GM21529 (cell line): ENCODE data around the gene KRTAP4-4.
"Not testable (repeated sequence)": the region's sequence is repeated elsewhere in the genome, so short reads cannot be mapped to it uniquely, and the experiment has no call there.

Experiments used
- ATAC-seq: cut with Tn5 transposase; IDR thresholded peaks from one replicate; pipeline ENCODE4 v1.9.1; 2021; ENCODE audit not compliant: unreplicated experiment

The KRTAP4-4 gene

DNA sequence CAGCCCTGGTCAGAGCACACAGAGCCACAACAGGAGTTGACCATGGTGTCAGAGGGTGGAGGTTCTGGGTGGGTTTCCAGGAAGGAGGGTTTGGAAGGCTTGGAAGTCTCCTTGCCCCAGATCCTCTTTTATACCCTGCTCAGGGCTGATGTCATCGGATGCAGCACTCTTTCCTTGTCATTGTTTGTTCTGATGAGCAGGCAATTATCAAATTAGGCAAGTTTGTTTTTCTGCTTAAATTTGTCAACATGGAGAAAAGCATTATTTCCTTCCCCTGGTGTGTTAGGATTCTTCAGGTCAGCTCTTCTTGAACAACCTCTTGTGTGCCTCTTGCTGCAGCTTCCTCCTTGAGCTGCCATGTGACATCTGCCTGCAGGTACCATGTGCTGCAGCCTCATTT is at the start of gene KRTAP4-4:
Gene KRTAP4-4 (minus strand): TSS at position 101 of the 400 bp plus-strand sequence. CDS start 57 bp downstream, at position 44.
- ATAC-seq, result no peak

DNA sequence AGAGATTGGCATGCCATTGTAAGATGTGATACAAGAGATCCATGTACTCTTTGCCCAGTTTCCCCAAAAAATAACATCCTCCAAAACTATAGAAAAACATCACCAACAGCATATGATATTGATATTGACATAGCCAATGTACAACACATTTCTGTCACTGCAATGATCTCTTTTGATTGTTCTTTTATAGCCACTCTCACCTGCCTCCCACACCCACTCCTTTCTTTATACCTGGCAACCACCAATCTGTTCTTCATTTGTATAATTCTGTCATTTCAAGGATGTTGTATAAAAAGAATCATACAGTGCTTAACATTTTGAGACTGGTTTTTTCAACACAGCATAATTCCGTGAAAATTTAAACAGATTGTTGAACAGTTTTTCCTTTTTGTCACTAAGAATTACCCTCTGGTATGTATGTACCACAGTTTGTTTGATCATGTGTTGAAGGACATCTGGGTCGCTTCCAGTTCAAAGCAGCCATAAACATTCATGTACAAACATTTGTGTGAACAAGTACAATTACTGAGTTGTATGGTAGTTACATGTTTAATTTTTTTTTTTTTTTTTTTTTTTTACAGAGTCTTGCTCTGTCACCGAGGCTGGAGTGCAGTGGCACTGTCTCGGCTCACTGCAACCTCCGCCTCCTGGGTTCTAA is 39.0 kb upstream of the KRTAP4-4 start:
- no peak for ATAC-seq

DNA sequence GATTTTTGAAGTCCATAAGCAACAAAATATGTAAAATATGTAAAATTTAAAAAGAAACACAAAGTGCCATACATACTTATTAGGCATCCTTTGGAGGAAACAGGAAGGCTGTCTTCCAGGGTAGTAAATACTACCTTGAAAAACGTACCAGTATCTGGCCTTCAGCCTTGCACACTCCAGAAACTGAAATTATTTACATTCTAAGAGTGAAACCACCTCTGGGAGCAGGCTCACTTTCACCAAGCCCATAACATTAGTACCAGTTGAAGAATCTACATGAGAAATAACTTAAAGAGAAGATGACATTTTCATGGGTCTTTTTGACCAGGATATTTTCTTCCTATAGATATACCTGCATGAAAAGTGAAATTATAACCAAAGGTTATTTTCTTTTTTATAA is 35.5 kb upstream of the KRTAP4-4 start:
- no peak for ATAC-seq

DNA sequence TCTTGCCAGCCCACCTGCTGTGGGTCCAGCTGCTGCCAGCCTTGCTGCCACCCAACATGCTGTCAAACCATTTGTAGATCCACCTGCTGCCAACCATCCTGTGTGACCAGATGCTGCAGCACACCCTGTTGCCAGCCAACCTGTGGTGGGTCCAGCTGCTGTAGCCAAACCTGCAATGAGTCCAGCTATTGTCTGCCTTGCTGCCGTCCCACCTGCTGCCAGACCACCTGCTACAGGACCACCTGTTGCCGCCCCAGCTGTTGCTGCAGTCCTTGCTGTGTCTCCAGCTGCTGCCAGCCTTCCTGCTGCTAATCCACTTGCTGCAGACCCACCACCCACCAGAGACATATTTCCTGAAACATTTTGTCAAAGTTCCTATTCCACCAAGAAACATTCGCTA is 29.8 kb upstream of the KRTAP4-4 start:
- ATAC-seq, result no peak

DNA sequence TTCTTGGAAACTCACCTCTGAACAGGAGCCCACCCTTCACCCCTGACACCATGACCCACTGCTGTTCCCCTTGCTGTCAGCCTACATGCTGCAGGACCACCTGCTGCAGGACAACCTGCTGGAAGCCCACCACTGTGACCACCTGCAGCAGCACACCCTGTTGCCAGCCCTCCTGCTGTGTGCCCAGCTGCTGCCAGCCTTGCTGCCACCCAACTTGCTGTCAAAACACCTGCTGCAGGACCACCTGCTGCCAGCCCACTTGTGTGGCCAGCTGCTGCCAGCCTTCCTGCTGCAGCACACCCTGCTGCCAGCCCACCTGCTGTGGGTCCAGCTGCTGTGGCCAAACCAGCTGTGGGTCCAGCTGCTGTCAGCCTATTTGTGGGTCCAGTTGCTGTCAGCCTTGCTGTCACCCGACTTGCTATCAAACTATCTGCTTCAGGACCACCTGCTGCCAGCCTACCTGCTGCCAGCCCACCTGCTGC is 29.3 kb upstream of the KRTAP4-4 start, which contains the start of gene KRTAP9-1:
Gene KRTAP9-1 (plus strand): TSS at position 51 of the 482 bp plus-strand sequence. CDS start 0 bp downstream, at position 51.
- ATAC-seq, result not testable (repeated sequence)

DNA sequence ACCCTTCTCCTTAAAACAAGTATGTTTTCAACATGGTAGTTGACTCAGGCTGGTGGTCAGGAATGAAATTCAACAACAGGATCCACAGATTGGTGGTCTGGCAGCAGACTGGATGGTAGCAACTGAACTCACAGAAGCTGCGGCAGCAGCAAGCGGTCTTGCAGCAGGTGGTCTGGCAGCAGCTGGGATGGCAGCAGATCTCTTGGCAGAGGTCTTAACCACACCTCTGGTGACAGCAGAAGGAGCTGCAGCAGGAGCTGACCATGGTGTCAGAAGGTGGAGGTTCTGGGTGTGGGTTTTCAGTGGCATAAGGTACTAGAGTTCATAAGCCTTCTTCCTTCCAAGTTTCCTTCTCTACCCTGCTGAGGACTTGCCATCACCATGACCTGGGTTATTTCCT is 26.3 kb upstream of the KRTAP4-4 start:
- ATAC-seq, result no peak

DNA sequence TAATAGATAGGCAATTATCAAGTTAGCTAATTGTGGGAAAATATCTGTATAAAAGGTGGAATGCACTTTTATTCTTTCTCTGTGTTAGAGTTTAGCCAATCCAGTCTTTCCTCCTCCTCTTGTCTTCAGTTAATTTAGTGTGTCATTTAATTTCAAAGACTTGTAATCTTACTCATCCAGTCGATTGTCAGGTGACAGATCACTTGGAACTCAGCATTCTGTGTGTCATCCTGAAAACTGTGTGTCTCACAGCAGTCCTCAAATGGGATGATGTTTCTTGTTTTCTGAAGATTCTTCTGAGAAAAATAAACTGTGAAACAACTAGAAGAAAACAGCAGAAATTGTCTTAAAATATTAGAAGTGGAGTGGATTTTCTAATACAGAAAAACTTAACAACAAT is 24.5 kb upstream of the KRTAP4-4 start:
- no peak for ATAC-seq

DNA sequence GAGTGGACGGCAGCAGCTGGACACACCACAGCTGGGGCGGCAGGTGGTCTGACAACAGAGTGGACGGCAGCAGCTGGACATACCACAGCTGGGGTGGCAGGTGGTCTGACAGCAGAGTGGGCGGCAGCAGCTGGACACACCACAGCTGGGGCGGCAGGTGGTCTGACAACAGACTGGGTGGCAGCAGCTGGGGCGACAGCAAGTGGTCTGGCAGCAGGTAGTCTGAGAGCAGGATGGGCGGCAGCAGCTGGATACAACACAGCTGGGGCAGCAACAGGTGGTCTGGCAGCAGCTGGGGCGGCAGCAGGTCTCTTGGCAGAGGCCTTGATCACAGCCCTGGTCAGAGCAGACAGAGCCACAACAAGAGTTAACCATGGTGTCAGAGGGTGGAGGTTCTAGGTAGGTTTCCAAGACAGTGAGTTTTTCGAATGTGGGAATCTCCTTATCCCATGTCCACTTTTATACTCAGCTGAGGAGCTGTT is 24.0 kb upstream of the KRTAP4-4 start, which contains the start of gene KRTAP4-1:
Gene KRTAP4-1 (minus strand): TSS at position 432 of the 482 bp plus-strand sequence. CDS start 57 bp downstream, at position 375.
- ATAC-seq, result no peak

DNA sequence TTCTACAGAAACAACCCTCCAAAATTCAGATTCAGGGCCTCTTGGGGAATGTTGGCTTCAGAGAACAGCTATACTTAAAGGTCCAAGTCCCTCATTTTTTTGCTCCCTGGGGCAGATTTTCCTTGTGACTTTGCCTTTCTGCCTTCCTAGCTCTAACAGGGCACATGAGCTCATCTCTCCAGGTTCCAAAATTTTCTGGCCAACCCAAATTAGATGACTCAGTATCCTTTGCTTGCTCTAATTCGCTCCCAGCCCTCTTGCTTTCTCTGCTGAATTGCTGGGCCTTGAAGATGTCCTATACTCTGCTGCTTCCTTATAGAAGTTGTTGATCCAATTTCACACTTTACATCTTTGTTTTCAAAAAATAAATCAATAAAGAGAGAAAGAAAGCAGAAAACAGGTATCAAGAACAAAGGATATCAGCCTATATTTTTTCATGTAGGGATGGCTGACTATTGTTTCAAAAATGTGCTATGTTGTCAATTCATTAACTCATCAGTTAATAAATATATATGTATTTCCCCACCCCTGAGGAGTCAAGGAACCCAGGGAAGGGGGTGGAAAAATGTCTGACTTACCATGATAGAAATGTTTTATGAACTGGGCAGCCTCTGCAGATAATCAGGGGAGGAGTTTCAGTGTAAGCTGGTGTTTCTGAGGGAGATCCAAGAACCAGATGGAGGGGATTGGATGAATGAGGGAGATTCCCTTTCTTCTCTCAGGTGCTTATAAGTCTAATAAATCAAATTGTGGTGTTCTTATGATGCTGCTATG is 18.5 kb upstream of the KRTAP4-4 start:
- no peak for ATAC-seq

DNA sequence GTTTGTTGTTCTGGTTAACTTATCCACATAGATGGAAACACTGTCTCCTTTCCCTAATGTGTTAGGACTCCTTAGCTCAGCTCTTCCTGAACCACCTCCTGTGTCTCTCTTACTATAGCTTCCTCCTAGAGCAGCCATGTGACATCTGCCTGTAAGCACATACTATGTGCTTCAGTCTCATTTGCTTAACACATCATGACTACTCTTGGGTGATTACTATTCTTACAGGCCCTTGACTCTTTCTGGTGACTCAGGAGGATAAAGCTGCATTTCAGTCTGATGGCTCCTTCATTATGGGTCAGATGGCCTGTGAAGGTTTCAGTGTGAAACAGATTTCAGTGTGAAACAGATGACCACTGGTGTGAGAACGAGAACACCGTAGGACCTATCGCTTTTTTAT is 17.8 kb upstream of the KRTAP4-4 start:
- ATAC-seq, result no peak

DNA sequence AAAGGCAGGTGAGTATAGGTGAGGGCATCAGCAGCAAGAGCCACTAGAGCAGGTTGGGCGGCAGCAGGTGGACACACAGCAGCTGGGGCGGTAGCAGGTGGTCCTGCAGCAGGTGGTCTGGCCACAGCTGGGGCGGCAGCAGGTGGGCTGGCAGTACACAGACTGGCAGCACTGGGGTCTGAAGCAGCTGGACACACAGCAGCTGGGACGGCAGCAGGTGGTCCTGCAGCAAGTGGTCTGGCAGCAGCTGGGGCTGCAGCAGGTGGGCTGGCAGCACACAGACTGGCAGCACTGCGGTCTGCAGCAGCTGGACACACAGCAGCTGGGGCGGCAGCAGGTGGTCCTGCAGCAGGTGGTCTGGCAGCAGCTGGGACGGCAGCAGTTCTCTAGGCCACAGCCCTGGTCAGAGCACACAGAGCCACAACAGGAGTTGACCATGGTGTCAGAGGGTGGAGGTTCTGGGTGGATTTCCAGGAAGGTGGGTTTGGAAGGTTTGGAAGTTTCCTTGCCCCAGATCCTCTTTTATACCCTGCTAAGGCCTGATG is 17.3 kb upstream of the KRTAP4-4 start, which contains the start of gene KRTAP4-2:
Gene KRTAP4-2 (minus strand): TSS at position 495 of the 545 bp plus-strand sequence. CDS start 57 bp downstream, at position 438.
- ATAC-seq, result no peak

DNA sequence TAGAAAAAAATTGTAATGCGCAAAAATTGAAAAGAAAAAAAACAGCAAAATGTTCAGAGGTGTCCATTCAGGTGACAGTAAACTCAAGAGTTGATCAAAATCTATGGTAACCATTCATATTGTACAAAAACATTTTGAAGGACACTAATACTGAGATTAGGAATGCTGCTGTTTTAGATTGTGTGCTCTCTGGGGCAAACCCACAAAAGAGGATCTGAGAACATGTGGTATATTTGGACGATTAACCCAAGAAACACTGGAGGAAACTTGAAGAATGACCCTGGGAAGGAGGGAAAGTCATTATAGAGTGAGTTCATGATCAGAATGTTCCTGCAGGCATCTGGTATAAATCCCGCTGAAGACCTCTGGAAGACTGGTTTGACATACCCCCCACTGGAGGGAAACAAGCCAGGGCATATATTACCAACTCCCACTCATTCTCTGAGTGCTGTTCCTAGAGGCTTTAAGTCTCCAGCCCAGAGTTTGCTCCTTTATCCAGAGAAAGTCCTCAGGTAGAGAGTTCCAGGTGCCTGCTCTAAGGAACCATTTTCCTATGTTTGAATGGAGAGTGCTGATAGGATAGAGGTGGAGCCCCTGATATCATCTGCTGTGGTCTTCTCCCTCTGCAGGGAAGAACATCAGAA is 16.3 kb upstream of the KRTAP4-4 start:
- ATAC-seq, result no peak

DNA sequence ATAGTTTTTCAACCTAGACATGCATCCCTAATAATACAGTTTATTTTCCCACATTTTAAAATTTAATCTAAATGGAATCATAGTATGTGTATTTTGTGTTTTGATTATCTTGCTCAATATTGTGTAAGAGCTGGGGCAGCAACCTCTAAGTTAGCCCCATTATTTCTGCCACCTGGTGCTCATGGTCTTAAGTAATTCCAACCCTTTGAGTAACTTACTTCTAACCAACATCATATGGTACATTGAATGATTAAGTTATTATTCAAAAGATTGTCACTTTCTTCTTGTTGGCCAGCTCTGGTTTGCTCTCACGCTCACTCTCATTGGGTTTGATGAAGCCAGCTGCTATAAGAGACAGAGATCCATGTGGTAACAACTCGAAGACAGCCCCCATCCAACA is 11.3 kb upstream of the KRTAP4-4 start:
- ATAC-seq, result no peak

DNA sequence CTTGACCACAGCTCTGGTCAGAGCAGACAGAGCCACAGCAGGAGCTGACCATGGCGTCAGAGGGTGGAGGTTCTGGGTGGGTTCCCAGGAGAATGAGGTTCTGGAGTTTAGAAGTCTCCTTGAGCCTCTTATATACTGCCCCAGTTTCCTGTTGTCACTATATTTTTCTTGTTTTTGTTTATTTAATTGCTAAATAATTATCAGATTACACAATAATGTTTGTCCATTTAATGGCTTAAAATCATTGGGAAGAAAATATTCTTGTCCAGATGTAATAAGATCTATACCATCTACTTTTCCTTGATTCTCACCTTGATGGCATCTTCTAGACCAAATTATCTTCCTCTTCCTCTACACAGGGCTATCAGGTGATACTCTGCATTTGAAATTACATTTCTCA is 7.6 kb upstream of the KRTAP4-4 start, which contains the start of gene KRTAP4-3:
Gene KRTAP4-3 (minus strand): TSS at position 101 of the 400 bp plus-strand sequence. CDS start 49 bp downstream, at position 52.
- no peak for ATAC-seq

DNA sequence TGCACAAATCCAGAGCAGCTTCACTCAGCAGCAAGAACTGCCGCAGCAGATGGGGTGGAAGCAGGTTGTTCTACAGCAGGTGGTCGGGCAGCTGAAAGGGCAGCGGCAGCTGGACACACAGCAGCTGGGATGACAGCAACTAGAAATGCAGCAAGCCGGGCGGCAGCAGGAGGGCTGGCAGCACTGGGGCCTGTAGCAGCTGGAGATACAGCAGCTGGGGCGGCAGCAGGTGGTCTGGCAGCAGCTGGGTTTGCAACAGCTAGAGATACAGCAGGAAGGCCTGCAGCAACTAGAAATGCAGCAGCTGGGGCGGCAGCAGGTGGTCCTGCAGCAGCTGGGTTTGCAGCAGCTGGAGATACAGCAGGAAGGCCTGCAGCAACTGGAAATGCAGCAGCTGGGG is 7.0 kb upstream of the KRTAP4-4 start:
- ATAC-seq, result no peak

DNA sequence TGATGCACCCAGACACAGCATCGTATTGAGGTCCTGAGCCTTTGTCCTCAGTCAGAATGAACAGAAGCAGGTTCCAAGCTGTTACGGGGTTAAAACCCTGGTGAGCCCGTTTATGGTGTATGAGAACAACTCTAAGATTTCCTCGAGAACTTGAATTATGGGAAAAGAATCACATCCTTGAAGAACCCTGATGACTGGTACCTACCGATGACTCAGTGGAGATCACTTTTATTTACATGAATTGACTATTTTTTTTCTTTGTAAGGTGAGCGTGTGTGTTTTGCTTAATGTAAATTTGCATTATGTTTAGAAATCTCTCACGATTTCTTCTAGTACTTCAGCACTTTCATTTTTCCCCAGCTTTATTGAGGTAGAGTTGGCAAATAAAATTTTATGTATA is 3.3 kb upstream of the KRTAP4-4 start:
- no peak for ATAC-seq

DNA sequence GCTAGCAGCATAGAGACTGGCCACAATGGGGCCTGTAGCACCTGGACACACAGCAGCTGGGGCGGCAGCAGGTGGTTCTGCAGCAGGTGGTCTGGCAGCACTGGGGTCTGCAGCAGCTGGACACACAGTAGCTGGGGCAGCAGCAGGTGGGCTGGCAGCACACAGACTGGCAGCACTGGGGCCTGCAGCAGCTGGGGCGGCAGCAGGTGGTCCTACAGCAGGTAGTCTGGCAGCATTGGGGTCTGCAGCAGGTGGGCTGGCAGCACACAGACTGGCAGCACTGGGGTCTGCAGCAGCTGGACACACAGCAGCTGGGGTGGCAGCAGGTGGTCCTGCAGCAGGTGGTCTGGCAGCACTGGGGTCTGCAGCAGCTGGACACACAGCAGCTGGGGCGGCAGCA is 358 bp downstream of the KRTAP4-4 start:
- not testable (repeated sequence) for ATAC-seq

DNA sequence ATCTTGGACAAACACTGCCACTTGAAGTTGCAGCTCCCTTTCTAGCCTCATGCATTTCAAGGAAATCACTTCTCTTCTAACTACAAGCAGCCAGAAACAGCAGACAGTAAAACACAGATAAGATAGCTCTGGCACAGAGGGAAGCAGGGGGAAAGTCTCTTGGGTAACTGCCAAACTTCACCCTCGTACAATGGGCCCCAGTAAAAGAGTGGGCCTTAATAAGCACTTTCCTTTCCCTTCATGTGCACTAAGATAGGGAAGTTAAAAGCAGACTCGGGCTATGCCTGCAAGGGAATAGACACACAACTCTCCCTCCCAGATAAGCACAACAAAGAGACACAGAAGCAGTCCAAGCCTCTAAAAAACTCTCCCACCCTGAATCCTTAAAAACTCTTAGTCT is 6.7 kb downstream of the KRTAP4-4 start:
- no peak for ATAC-seq

DNA sequence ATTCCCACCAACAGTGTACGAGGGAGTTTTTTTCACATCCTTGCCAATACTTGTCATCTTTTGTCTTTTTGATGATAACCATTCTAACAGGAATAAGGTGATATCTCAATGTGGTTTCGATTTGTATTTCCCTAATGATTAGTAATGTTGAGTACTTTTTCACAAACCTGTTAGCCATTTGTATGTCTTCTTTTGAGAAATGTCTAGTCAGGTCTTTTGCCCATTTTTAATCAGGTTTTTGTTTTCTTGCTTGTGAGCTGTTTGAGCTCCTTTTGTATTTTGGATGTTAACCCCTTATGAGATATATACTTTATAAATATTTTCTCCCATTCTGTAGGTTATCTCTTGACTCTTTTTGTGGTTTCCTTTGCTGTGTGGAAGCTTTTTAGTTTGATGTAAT is 9.0 kb downstream of the KRTAP4-4 start:
- ATAC-seq, result no peak

DNA sequence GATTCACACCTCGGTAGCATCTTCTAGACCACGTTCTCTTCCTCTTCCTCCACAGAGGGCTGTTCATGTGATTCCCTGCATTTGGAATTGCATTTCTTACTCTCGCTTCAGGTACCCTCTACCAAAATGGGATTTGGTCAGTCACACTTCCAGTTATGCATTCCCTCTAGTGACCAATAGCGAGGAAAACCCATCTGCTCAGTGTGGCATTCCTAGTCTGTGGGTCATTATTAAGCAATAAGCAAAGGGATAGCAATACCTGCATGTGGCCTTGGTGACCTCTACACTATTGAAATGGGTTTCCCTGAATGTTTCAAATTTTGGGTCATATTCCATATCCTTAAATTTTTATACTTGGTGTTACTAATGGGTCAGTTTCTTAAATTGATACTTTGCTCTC is 10.5 kb downstream of the KRTAP4-4 start:
- ATAC-seq, result no peak

DNA sequence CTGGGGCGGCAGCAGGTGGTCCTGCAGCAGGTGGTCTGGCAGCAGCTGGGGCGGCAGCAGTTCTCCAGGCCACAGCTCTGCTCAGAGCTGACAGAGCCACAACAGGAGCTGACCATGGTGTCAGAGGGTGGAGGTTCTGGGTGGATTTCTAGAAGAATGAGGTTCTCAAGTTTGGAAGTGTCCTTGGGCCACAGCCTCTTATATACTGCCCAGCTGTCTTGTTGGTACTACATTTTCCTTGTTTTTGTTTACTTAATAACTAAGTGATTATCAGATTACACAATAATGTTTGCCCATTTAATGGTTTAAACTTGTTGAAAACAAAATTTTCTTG is 10.9 kb downstream of the KRTAP4-4 start, which contains the start of gene KRTAP4-5:
Gene KRTAP4-5 (minus strand): TSS at position 174 of the 334 bp plus-strand sequence. CDS start 58 bp downstream, at position 116.
- no peak for ATAC-seq
